ENCODE data around the gene MTHFR. TPM values are rescaled to one million over a fixed set of nuclear protein-coding genes. Genes with fewer than 3 reads are reported as not detected.

Gene MTHFR
- total RNA-seq, 4 donors from 2014 or later, result 10.2 to 24.7 (median 18.1) TPM

GRCh38 chr1:11772458-11772857, 33.3 kb downstream of the MTHFR start:
- no peak overlapping the region for H3K27ac ChIP-seq
- DNase-seq (no peak), ATAC-seq (no peak)
- H3K27me3 ChIP-seq, result no peaks in the 10 kb centered on the region
- intact Hi-C loops (cut with DNase I; ENCODE audit: low total_unique reads), result no loop called here
- TF ChIP-seq POLR2A (IDR thresholded peaks at IDR 0.05) (no peak), CTCF (IDR thresholded peaks at IDR 0.05 in 4 of 5, conservative IDR thresholded peaks at IDR 0.05 in 1 of 5) (no peak)
- no peaks in the 10 kb centered on the region for H3K36me3 ChIP-seq
- H3K4me1 ChIP-seq, result no peaks in the 10 kb centered on the region
- in situ Hi-C loops (cut with MboI; ENCODE audit: low sequenced_read_pairs in 4 of 4), result no loop called here
- H3K9me3 ChIP-seq, result no peaks in the 10 kb centered on the region
- no peak overlapping the region for H3K4me3 ChIP-seq

GRCh38 chr1:11771481-11772043, 34.2 kb downstream of the MTHFR start:
- no peaks in the 10 kb centered on the region for H3K36me3 ChIP-seq
- H3K27ac ChIP-seq, result no peak overlapping the region
- ATAC-seq (no peak), DNase-seq (no peak)
- H3K27me3 ChIP-seq, result no peaks in the 10 kb centered on the region
- H3K4me3 ChIP-seq, result no peak overlapping the region
- TF ChIP-seq POLR2A (IDR thresholded peaks at IDR 0.05), result no peak
- TF ChIP-seq CTCF (IDR thresholded peaks at IDR 0.05 in 4 of 5, conservative IDR thresholded peaks at IDR 0.05 in 1 of 5), result no peak
- H3K4me1 ChIP-seq, result no peaks in the 10 kb centered on the region
- intact Hi-C loops (cut with DNase I; ENCODE audit: low total_unique reads), result no loop called here
- in situ Hi-C loops (cut with MboI; ENCODE audit: low sequenced_read_pairs in 4 of 4), result no loop called here
- no peaks in the 10 kb centered on the region for H3K9me3 ChIP-seq

- intact Hi-C loops (cut with DNase I; ENCODE audit: low total_unique reads) (no loop called here), in situ Hi-C loops (cut with MboI; ENCODE audit: low sequenced_read_pairs in 4 of 4) (no loop called here)
- Histone ChIP-seq H3K27me3 (no peaks in the 10 kb centered on the region), H3K4me1 (no peaks in the 10 kb centered on the region), H3K27ac (no peak overlapping the region), H3K9me3 (no peaks in the 10 kb centered on the region), H3K36me3 (no peaks in the 10 kb centered on the region), H3K4me3 (no peak overlapping the region)
- DNase-seq, result no peak
- no peak for ATAC-seq
- no peak for TF ChIP-seq POLR2A (IDR thresholded peaks at IDR 0.05)
- TF ChIP-seq CTCF (IDR thresholded peaks at IDR 0.05 in 4 of 5, conservative IDR thresholded peaks at IDR 0.05 in 1 of 5), result no peak
These were observed 35.8 kb downstream of the MTHFR start for GRCh38 chr1:11770011-11770410.

- no peak for ATAC-seq
- Histone ChIP-seq H3K36me3 (no peaks in the 10 kb centered on the region), H3K27ac (no peak overlapping the region), H3K4me1 (no peaks in the 10 kb centered on the region), H3K9me3 (no peaks in the 10 kb centered on the region), H3K4me3 (no peak overlapping the region), H3K27me3 (no peaks in the 10 kb centered on the region)
- TF ChIP-seq POLR2A (IDR thresholded peaks at IDR 0.05), result no peak
- intact Hi-C loops (cut with DNase I; ENCODE audit: low total_unique reads) (no loop called here), in situ Hi-C loops (cut with MboI; ENCODE audit: low sequenced_read_pairs in 4 of 4) (no loop called here)
- no peak for DNase-seq
These were observed 36.5 kb downstream of the MTHFR start for GRCh38 chr1:11769274-11769673.

- ATAC-seq (no peak), DNase-seq (no peak)
- intact Hi-C loops (cut with DNase I; ENCODE audit: low total_unique reads), result no loop called here
- no peaks in the 10 kb centered on the region for H3K9me3 ChIP-seq
- no peaks in the 10 kb centered on the region for H3K4me1 ChIP-seq
- no peak overlapping the region for H3K4me3 ChIP-seq
- H3K27ac ChIP-seq, result no peak overlapping the region
- H3K27me3 ChIP-seq, result no peaks in the 10 kb centered on the region
- in situ Hi-C loops (cut with MboI; ENCODE audit: low sequenced_read_pairs in 4 of 4), result no loop called here
- TF ChIP-seq POLR2A (IDR thresholded peaks at IDR 0.05) (no peak), CTCF (IDR thresholded peaks at IDR 0.05 in 4 of 5, conservative IDR thresholded peaks at IDR 0.05 in 1 of 5) (no peak)
- no peaks in the 10 kb centered on the region for H3K36me3 ChIP-seq
These were observed 36.9 kb downstream of the MTHFR start for GRCh38 chr1:11768821-11769220.

Data from gastrocnemius medialis (tissue), 4 donors.